Measurements from ENCODE around the gene TNFRSF6B.
A peak's percentile ranks its signal among the peaks of the same experiment; 100 is the strongest.
"Not testable (repeated sequence)": the region's sequence is repeated elsewhere in the genome, so short reads cannot be mapped to it uniquely, and the experiment has no call there.

Gene TNFRSF6B, protein sequence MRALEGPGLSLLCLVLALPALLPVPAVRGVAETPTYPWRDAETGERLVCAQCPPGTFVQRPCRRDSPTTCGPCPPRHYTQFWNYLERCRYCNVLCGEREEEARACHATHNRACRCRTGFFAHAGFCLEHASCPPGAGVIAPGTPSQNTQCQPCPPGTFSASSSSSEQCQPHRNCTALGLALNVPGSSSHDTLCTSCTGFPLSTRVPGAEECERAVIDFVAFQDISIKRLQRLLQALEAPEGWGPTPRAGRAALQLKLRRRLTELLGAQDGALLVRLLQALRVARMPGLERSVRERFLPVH
- 0 reads per million in 4 experiments for total RNA-seq

DNA sequence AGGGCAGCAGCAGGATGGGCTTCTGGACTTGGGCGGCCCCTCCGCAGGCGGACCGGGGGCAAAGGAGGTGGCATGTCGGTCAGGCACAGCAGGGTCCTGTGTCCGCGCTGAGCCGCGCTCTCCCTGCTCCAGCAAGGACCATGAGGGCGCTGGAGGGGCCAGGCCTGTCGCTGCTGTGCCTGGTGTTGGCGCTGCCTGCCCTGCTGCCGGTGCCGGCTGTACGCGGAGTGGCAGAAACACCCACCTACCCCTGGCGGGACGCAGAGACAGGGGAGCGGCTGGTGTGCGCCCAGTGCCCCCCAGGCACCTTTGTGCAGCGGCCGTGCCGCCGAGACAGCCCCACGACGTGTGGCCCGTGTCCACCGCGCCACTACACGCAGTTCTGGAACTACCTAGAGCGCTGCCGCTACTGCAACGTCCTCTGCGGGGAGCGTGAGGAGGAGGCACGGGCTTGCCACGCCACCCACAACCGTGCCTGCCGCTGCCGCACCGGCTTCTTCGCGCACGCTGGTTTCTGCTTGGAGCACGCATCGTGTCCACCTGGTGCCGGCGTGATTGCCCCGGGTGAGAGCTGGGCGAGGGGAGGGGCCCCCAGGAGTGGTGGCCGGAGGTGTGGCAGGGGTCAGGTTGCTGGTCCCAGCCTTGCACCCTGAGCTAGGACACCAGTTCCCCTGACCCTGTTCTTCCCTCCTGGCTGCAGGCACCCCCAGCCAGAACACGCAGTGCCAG lies at the start of gene TNFRSF6B:
TNFRSF6B (plus strand) TSS at position 25 of the 729 bp plus-strand sequence; CDS start at position 141, 116 bp downstream.
- no peak for DNase-seq

DNA sequence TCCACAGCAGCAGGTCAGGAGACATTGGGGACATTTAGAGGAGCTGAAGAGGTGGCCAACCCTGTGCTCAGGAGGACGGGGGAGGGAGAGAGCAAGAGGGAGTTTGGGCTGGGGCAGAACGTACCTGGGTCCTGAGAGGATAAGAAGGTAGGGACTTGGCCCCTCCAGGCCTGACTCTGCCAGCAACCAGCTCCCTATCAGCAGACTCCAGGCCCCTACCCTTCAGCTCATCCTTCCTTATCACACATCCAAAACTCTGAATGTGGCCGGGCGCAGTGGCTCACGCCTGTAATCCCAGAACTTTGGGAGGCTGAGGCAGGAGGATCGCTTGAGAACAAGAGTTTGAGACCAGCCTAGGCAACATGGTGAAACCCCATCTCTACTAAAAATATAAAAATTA lies 48.3 kb upstream of the TNFRSF6B start:
- no peak for DNase-seq

DNA sequence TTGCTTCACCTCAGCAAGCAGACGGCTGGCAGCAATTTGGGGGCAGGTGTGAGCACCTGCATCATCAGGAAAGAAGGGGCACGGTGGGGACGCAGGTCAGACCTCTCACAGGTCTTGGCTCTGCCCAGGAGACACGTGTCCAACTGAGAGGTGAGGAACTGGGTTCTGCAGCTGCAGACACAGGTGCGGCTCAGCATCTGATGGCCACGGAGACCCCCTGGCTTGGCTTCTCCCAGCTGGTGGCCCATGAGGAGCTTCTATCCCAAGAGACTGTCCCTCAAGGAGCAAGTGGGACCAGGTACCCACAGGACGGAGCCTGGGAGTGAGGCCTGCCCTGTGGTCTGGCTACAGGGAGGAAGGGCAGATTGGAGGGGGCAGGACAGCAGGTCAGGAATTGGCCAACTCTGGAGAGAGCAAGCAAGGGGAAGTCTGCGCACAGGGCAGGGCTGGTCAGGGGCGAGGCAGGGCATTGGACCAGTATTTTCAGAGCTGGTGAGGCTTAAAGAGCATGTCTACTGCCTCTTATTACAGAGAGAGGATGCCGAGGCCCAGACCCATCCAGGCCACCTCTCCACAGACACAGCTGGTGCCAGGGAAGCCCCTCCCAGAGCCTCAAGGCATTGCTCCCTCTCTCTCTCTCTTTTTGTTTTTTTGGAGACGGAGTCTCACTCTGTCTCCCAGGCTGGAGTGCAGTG lies 47.4 kb upstream of the TNFRSF6B start:
- no peak for DNase-seq

DNA sequence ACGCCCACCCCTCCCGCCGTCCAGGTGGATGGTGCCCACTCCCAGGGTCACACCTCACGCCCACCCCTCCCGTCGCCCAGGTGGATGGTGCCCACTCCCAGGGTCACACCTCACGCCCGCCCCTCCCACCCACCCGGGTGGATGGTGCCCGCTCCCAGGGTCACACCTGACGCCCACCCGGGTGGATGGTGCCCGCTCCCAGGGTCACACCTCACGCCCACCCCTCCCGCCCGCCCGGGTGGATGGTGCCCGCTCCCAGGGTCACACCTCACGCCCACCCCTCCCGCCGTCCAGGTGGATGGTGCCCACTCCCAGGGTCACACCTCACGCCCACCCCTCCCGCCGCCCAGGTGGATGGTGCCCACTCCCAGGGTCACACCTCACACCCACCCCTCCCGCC lies 46.0 kb upstream of the TNFRSF6B start:
- DNase-seq, result not testable (repeated sequence)

DNA sequence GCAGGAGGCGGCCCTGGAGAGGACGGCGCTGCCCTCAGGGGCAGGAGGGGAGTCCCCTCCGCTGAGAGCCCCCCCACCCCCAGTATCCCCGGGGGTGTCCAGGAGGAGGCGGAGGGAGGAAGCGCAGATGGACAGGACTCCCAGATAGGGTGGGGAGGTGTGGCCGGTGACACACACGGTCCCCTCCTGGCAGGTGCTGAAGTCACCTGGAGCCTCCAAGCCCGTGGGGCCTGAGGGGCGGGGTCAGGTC lies 44.6 kb upstream of the TNFRSF6B start:
- peak; percentile 37 for DNase-seq

DNA sequence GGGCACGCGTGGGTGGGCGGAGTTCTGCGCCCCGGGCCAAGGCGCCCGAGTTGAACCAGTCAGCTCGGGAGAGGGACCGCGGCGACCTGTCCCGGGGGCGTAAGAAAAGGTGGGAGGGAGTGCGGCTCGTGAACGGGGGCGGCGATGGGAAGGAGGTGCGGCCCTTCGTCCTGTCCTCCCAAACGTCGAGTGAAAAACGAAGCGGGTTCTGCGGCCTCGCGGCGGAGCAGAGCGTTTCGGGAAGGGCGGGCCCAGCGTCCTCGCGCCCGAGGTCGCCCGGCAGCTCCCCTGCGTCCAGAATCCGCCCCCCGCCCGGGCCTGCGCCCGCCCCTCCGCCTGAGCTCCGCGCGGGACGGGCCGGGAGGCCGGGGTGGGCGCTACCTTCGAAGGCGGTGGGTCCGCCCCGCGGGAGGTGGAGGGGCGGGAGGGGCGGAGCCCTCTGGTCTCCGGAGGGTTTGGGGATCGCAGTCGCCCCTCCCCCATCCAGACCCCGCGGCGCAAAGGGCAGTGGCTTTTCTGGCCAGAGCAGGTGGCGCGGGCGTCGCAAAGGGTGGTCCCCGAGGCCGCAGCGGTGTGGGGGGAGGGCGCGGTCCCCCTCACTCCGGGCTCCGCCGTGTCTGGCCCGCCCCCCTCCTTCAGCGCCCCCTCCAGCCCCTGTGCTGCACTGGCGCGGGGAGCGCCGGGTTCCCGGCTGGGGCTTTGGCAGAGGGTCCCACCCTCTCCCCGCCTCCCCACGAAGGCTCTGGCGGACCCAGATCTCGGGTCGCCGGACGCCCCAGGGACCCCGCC lies 44.1 kb upstream of the TNFRSF6B start:
- DNase-seq, result peak; percentile 51

DNA sequence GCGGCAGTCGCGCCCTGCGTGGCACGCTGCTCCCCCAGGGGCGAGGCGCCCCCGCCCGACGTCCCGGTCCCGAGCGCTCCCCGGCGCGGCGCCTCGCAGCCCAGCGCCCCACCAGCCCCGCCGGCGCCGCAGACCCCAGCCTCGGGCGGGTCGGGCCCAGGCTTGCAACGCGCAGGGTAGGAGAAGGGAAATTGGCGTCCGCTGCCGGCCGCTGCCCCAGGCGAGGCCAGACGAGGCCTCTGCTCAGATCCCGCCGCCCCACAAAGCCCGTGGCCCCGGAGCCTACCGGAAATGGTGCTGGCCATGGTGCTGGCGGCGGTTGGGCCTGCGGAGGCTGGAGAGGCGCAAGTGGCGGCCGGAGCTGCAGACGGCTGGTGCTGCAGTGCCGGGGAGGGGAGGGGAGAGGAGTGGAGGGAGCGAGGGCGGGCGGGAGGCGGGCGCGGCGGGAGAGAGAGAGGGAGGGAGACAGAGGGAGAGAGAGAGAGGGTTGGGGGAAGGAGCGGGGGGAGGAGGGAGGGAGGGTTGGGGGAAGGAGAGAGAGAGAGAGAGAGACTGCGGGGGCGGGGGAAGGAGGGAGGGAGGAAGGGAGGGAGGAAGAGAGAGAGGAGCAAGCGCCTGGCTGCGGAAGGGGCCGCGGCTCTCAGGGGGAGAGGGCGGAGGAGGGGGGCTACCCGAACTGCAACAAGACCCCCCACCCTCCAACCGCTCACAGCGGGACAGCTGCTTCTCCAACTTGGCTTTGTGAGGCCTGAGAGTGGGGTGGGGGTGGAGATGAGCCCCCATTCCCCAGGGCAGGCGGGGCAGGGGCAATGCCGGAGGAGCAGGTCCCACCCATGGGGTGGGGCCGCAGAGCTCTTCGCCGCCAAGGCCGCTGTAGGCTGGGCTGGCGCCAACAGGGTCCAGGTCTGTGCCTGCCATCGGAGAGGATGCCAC lies 43.1 kb upstream of the TNFRSF6B start, which contains the start of gene STMN3:
STMN3 (minus strand) TSS at position 384 of the 933 bp plus-strand sequence; CDS start at position 305, 79 bp downstream.
- DNase-seq, result peak; percentile 57

DNA sequence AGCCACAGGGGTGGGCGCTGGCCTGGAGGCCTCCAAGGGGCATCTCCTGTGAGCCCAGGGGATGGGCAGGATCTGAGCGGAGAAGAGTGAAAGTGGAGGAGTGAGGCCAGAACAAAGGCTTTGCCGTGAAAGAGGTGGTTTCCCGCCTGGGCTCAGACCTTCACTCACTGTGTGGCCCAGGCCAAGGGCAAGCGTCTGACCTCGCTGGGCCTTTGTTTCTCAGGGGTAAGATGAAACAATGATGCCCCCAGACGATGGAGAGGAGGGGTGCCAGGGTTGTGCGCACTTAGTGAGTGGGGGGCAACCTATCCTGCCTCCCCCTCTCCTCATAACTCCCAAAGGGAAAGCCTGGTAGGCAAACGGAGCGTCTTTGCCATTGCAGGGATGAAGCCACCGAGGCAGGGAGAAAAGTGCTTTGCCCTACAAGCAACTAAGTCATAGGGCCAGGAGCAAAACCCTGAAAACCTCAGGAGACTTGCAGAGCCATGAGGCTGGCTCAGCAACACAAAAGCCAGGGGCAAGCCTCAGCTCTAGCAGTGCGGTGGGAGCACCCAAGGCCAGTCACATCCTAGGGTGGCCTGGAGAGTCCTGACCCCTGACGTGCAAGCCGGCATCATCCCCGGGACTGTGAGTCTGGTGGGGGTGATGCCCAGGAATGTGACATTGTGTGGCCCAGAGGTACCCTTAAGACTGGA lies 42.3 kb upstream of the TNFRSF6B start:
- DNase-seq, result no peak

DNA sequence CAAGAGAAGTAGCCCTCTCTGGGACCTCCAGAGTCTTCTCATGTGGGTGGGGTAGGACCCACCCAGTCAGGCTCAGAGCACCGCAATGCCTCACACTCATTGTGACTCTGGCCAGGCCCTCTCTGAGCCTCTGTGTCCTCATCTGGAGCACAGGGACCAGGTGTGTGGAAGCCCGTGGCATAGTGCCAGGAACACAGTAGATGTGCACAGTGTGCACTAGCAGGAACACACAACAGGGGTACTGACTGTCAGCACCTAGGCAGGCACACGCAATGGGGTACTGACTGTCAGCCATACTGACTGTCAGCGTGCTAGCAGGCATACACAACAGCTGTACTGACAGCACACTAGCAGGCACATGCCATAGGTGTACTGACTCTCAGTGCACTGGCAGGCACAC lies 41.2 kb upstream of the TNFRSF6B start:
- no peak for DNase-seq

DNA sequence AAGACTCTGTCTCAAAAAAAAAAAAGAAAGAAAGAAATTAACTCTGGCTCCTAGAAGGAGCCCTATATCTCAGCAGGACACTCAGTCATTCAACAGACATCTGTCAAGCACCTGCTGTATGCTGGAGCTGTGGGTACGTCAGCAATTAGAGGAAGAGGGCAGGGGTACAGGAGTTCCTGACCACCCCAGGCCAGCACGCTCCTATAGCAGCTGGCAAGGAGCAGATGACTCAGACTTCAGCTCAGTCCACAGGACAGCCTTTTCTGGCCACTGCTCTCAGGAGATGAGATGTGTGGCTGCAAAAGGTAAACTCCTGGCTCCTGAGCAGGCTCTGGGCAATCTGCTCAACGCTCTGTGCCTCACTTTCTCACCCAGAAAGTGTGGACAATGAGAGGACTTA lies 40.0 kb upstream of the TNFRSF6B start:
- DNase-seq, result no peak

DNA sequence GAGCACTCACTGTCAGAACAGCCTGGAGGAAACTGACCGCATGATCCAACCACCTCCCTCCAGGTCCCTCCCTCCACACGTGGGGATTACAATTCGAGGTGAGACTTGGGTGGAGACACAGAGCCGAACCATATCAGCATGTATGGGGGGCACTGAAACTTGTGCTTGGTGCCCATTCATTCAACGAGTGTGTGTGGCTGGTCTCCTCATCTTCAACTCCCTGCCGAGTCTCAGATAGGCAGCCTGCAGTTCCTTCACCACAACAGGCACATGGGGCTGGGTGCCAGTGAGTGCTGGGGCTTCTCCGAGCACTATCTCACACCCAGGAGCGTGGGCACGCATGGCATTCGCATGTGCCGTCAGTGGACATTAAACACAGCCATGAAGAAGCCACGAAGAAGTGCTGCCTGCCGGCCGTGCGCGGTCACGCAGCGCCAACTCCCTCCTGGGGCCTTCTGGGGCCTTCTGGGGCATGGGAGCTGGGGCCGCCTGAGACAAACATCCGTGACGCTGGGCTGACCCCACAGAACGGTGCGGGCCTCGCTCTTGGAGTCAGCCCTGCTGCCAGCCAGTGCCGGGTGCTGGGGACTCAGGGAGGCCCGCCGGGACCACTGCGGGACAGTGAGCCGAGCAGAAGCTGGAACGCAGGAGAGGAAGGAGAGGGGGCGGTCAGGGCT lies 39.1 kb upstream of the TNFRSF6B start:
- DNase-seq, result no peak

DNA sequence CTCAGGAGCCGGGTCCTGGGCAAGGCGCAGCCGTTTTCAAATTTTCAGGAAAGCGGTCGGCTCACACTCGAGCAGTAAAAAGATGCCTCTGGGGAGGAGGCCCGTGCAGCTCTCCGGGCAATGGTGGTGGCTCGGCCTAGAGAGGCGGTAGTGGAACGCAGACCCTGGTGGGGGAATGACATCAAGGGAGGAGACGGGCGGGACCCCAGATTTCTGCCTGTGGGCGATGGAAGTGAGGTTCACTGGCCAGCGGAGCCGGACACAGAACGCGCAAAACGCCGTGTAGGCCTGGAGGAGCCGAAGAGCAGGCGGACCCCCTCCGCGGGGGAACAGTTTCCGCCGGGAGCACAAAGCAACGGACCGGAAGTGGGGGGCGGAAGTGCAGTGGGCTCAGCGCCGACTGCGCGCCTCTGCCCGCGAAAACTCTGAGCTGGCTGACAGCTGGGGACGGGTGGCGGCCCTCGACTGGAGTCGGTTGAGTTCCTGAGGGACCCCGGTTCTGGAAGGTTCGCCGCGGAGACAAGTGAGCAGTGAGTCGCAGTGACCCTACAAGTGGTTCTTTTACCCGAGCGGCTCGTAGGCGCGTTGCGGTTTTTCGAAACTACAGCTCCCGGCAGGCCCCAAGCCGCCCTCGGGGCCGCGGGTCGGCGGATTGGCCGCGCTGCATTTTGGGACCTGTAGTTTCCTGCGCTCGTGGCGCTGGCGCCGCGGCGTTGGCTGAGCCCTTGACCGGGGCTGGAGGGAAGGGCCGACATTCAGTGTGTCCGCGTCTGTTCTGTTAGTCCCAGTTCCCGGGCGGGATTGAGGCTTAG lies 38.3 kb upstream of the TNFRSF6B start, which contains the start of gene RTEL1:
RTEL1 (plus strand) TSS at position 376 of the 812 bp plus-strand sequence. CDS start 1,091 bp downstream, outside the sequence.
- DNase-seq, result peak; percentile 80

DNA sequence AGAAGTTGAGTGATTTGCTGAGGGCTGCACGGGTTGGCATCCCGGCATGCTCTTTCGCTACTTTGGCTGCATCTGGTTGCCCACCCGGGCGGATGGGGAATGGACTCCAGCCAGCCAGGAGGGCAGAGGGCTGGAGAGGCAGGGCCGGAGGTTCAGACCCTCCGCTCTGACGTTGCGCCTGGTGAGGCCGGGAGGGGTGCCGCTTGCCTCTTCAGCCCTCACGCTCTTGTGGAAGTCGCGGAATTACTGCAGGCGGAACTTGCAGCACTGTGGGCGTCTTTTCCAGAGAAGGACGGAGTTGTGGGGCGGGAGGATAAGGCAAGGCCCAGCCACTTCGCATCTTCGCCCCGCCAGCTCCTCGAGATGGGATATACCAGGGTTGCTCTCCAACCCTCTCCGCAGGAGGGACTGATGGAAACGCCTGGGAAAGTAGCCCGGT lies 37.7 kb upstream of the TNFRSF6B start:
- DNase-seq, result no peak

DNA sequence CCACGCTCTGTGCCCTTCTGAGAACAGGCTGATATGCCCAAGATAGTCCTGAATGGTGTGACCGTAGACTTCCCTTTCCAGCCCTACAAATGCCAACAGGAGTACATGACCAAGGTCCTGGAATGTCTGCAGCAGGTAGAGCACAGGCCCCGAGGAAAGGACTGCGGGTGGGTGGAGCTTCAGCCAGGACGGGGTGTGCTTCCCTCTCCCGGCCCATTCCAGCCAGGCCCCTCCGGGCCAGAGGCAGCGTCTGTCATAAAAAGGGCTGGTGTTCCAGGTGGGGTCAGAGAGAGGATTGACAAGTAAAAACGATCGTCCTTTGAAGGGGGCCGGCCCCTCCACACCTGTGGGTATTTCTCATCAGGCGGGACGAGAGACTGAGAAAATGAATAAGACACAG lies 37.1 kb upstream of the TNFRSF6B start:
- DNase-seq, result no peak

DNA sequence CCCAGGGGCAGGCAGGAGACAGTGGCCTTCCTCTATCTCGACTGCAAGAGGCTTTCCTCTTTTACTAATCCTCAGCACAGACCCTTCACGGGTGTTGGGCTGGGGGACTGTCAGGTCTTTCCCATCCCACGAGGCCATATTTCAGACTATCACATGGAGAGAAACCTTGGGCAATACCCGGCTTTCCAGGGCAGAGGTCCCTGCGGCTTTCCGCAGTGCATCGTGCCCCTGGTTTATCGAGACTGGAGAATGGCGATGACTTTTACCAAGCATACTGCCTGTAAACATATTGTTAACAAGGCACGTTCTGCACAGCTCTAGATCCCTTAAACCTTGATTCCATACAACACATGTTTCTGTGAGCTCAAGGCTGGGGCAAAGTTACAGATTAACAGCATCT lies 36.3 kb upstream of the TNFRSF6B start:
- not testable (repeated sequence) for DNase-seq

DNA sequence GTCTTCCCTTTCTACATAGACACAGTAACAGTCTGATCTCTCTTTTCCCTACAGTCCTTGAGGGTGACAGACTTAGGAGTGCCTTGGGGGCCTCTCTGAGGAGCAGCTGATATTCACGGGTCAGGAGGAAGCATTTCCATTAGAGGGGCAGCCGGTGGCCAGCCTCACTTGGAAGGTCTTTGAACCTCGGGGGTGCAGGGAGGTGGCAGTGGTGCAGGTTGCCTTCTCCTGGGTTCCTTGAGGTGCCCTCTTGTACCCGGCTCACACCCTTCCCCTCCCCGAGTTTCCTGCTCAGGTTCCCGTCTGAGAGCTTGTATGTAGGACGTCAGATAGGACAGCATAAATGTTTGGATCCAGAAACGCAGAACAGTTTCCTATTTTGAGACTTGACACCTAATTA lies 35.8 kb upstream of the TNFRSF6B start:
- DNase-seq, result no peak

DNA sequence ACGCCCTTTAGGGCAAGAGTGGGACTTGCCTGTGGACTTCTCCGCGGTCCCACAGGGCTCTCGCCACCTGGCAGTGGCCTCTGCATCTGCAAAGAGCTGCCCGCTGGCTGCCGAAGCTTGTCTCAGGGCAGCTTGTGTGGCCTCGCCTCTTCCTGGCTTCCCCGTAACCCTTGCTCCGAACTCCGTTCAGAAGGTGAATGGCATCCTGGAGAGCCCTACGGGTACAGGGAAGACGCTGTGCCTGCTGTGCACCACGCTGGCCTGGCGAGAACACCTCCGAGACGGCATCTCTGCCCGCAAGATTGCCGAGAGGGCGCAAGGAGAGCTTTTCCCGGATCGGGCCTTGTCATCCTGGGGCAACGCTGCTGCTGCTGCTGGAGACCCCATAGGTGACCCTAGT lies 35.3 kb upstream of the TNFRSF6B start:
- no peak for DNase-seq

DNA sequence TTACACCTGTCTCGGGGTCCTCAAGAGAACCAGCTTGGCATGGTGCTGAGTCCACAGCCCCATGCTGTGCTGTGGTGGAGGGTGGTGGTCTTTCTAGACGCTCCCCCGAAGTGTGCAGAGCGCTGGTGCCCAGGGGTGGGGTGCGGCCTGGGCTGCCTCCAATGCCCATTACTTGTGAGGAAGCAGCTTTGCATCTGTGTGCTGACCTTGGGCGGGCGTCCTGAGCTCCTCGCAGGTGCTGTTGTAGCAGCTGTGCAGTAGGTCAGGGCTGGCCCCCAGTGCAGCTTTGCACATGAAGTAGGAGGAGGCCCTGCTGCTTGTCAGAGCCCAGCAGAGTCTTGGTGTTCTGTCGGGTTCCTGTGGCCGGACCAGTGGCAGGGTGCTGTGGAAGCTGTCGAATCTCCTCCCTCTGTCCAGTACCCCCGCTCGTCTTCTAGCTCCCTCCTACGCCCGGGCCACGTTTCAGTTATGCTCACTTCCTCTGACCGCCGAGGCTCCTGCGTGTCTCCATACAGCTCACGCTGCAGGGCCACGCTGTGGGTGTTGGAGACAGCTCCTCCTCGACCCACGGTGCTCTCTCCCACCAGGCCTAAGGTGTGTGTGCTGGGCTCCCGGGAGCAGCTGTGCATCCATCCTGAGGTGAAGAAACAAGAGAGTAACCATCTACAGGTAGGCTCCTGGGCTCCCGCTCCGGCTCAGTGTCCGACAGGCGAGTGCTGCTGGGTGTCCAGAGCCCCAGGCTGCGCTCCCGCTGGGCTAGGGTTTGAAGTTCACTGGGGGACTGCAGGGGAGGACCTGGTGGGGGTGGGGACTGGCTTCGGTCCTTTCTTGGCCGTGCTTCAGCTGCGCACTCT lies 34.3 kb upstream of the TNFRSF6B start:
- no peak for DNase-seq

DNA sequence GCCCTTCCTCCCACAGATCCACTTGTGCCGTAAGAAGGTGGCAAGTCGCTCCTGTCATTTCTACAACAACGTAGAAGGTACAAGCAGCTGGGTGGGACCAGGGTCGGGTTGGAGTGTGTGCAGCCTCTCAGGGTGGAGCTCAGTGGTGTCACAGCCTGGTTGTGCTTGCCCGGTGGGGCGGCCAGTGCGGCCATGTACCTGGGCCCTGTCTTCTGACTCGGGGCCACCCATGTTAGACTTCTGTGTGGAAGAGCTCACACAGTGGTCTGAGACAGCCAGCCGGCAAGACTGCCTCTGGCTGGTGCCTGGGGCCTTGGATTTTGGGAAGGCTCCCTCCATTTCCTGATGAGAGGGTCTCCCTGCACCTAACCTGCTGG lies 33.7 kb upstream of the TNFRSF6B start:
- DNase-seq, result no peak

All from effector CD8-positive, alpha-beta T cell (primary cell).